Measurements from ENCODE around the gene SSH2.

- TF ChIP-seq GZF1 (CRISPR knock-in tag; IDR thresholded peaks at IDR 0.05) (no peak), CBX5 (CRISPR knock-in tag; IDR thresholded peaks at IDR 0.05; ENCODE audit: borderline replicate concordance) (no peak), FOXC1 (CRISPR knock-in tag; IDR thresholded peaks at IDR 0.05; ENCODE audit: borderline replicate concordance) (no peak), TCF12 (IDR thresholded peaks at IDR 0.05) (no peak), TCF12 (CRISPR knock-in tag; IDR thresholded peaks at IDR 0.05) (no peak), EP300 (IDR thresholded peaks at IDR 0.05; ENCODE audit: low read depth in 2 of 2, low read length in 2 of 2) (no peak), EP300 (CRISPR knock-in tag; IDR thresholded peaks at IDR 0.05; ENCODE audit: borderline replicate concordance) (no peak), PAX8 (CRISPR knock-in tag; IDR thresholded peaks at IDR 0.05; ENCODE audit: borderline replicate concordance) (no peak), NR2C2 (CRISPR knock-in tag; IDR thresholded peaks at IDR 0.05; ENCODE audit: borderline replicate concordance) (no peak), REST (IDR thresholded peaks at IDR 0.05; ENCODE audit: borderline replicate concordance in 1 of 2, low read depth in 1 of 2, low read length in 2 of 2) (no peak), ZNF879 (CRISPR knock-in tag; IDR thresholded peaks at IDR 0.05) (no peak), CEBPG (CRISPR knock-in tag; IDR thresholded peaks at IDR 0.05) (no peak)
- TF ChIP-seq, protein P1, sequence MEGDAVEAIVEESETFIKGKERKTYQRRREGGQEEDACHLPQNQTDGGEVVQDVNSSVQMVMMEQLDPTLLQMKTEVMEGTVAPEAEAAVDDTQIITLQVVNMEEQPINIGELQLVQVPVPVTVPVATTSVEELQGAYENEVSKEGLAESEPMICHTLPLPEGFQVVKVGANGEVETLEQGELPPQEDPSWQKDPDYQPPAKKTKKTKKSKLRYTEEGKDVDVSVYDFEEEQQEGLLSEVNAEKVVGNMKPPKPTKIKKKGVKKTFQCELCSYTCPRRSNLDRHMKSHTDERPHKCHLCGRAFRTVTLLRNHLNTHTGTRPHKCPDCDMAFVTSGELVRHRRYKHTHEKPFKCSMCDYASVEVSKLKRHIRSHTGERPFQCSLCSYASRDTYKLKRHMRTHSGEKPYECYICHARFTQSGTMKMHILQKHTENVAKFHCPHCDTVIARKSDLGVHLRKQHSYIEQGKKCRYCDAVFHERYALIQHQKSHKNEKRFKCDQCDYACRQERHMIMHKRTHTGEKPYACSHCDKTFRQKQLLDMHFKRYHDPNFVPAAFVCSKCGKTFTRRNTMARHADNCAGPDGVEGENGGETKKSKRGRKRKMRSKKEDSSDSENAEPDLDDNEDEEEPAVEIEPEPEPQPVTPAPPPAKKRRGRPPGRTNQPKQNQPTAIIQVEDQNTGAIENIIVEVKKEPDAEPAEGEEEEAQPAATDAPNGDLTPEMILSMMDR (CRISPR knock-in tag; IDR thresholded peaks at IDR 0.05) = peak; percentile 42
Observed at GRCh38 chr17:29619251-29619650, 310.8 kb downstream of the SSH2 start.

Measured in HepG2 (cell line).